Mesenchymal stem cell (in vitro differentiated cells and primary cell): ENCODE data around the gene SOWAHA.

Experiments used
- DNase-seq: peaks from one replicate; pipeline ENCODE4 v3.0.0-alpha.2; 2013
- H2AFZ ChIP-seq: one replicate; pipeline ENCODE4 v1.6.1; 2013; ENCODE audit warnings: low read depth, mild to moderate bottlenecking, control low read depth, inconsistent platforms, low read length, moderate library complexity
- H2AK5ac ChIP-seq: 2 replicates; pipeline ENCODE4 v1.6.1; 2013; ENCODE audit warnings: low read length, moderate library complexity, mild to moderate bottlenecking, inconsistent platforms; ENCODE audit not compliant: severe bottlenecking
- H2BK120ac ChIP-seq: one replicate; pipeline ENCODE4 v1.6.1; 2013; ENCODE audit warnings: low read depth, mild to moderate bottlenecking, inconsistent platforms, low read length, moderate library complexity
- H2BK12ac ChIP-seq, 2 experiments: one replicate each; pipeline ENCODE4 v1.6.1; 2013; ENCODE audit warnings: inconsistent platforms in 2 of 2, low read length in 2 of 2, mild to moderate bottlenecking in 2 of 2, moderate library complexity in 2 of 2, control low read depth in 1 of 2
- H2BK15ac ChIP-seq: one replicate; pipeline ENCODE4 v1.6.1; 2013; ENCODE audit warnings: mild to moderate bottlenecking, low read depth, inconsistent platforms; ENCODE audit not compliant: poor library complexity, severe bottlenecking
- H2BK5ac ChIP-seq: 2 replicates; pipeline ENCODE4 v1.6.1; 2013; ENCODE audit warnings: low read depth, mild to moderate bottlenecking, low read length, control low read depth, inconsistent platforms; ENCODE audit not compliant: poor library complexity, severe bottlenecking
- H3K14ac ChIP-seq, 2 experiments: one replicate each; pipeline ENCODE4 v1.6.1; 2013; ENCODE audit warnings: inconsistent platforms in 2 of 2, low read length in 2 of 2, control low read depth in 1 of 2, mild to moderate bottlenecking in 1 of 2, moderate library complexity in 1 of 2
- H3K18ac ChIP-seq, 2 experiments: one replicate each; pipeline ENCODE4 v1.6.1; 2013; ENCODE audit warnings: inconsistent platforms in 2 of 2, low read length in 2 of 2, control low read depth in 1 of 2, low read depth in 1 of 2, mild to moderate bottlenecking in 1 of 2
- H3K23ac ChIP-seq, 2 experiments: one replicate each; pipeline ENCODE4 v1.6.1; 2013; ENCODE audit warnings: inconsistent platforms in 2 of 2, low read length in 2 of 2, mild to moderate bottlenecking in 2 of 2, moderate library complexity in 2 of 2, control low read depth in 1 of 2
- H3K27ac ChIP-seq: 2 replicates; pipeline ENCODE4 v1.5.1; 2013; ENCODE audit warnings: mild to moderate bottlenecking, moderate library complexity, low read length, control low read depth, inconsistent platforms; ENCODE audit not compliant: poor library complexity, severe bottlenecking
- H3K27me3 ChIP-seq, 2 experiments: 2 replicates each; pipeline versions ENCODE4 v1.6.1 to v1.7.0; 2013; ENCODE audit warnings: low read length in 2 of 2, mild to moderate bottlenecking in 2 of 2, moderate library complexity in 2 of 2, control low read depth in 1 of 2, inconsistent platforms in 1 of 2; ENCODE audit not compliant: control insufficient read depth in 1 of 2, insufficient read depth in 1 of 2
- H3K36me3 ChIP-seq, 2 experiments: 2 replicates each; pipeline versions ENCODE4 v1.6.1 to v1.7.0; 2013; ENCODE audit warnings: low read length in 2 of 2, control low read depth in 1 of 2, inconsistent platforms in 1 of 2, low read depth in 1 of 2, mild to moderate bottlenecking in 1 of 2; ENCODE audit not compliant: insufficient read depth in 2 of 2, control insufficient read depth in 1 of 2
- H3K4ac ChIP-seq, 2 experiments: one replicate each; pipeline ENCODE4 v1.6.1; 2013; ENCODE audit warnings: inconsistent platforms in 2 of 2, low read length in 2 of 2, mild to moderate bottlenecking in 2 of 2, moderate library complexity in 2 of 2, control low read depth in 1 of 2, low read depth in 1 of 2
- H3K4me1 ChIP-seq: 2 replicates; pipeline ENCODE4 v1.6.1; 2013; ENCODE audit warnings: low read depth, low read length, control low read depth; ENCODE audit not compliant: control insufficient read depth, insufficient read depth
- H3K4me2 ChIP-seq: 2 replicates; pipeline ENCODE4 v1.6.1; 2013; ENCODE audit warnings: low read length, mild to moderate bottlenecking, inconsistent platforms; ENCODE audit not compliant: poor library complexity, severe bottlenecking
- H3K4me3 ChIP-seq, 2 experiments: 2 replicates each; pipeline versions ENCODE4 v1.5.1 to v1.7.0; 2013; ENCODE audit warnings: low read length in 2 of 2, mild to moderate bottlenecking in 2 of 2, control low read depth in 1 of 2, low read depth in 1 of 2; ENCODE audit not compliant: insufficient read depth in 1 of 2
- H3K79me1 ChIP-seq: replicated peaks from 2 replicates; pipeline ENCODE4 v1.6.1; 2013; ENCODE audit warnings: mild to moderate bottlenecking, control low read depth, low read length, inconsistent platforms; ENCODE audit not compliant: poor library complexity, severe bottlenecking
- H3K9ac ChIP-seq: 2 replicates; pipeline ENCODE4 v1.7.0; 2013; ENCODE audit warnings: mild to moderate bottlenecking, low read length, moderate library complexity
- H3K9me3 ChIP-seq: 2 replicates; pipeline ENCODE4 v1.7.0; 2013; ENCODE audit warnings: mild to moderate bottlenecking, low read length; ENCODE audit not compliant: control insufficient read depth
- H4K8ac ChIP-seq: one replicate; pipeline ENCODE4 v1.6.1; 2013; ENCODE audit warnings: inconsistent platforms, mild to moderate bottlenecking, low read length, moderate library complexity
- H4K91ac ChIP-seq: one replicate; pipeline ENCODE4 v1.6.1; 2013; ENCODE audit warnings: mild to moderate bottlenecking, low read length, inconsistent platforms
- WGBS: methylation state at CpG from one replicate; pipeline ENCODE4 v1.1.7; 2013; ENCODE audit warnings: mixed read lengths; 5-methylcytosine and 5-hydroxymethylcytosine counted together

SOWAHA gene

DNA sequence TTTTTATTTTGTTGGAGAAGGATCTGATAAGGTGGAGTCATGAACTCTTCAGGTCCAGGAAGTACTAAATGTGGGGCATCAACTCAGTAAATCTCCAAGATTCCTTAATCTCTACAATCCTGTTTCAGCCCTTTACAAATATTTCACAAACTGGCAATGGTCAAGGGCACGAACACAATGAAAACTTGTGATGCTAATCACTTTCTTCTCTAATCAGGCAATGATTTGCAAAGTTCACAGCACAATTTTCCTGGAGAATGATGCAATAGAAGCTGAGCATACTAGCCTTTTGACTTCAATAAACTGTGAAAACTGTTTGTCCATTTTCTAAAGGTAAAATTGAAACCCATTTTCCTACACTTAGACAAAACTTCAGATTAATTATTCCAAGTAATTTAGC lies 36.2 kb downstream of the SOWAHA start:
- H3K18ac ChIP-seq = no peak overlapping the region
- no peaks in the 10 kb centered on the region for H3K27me3 ChIP-seq
- no peak overlapping the region for H4K8ac ChIP-seq
- H3K4ac ChIP-seq = no peak overlapping the region
- H2AFZ ChIP-seq = no peak overlapping the region
- no peak overlapping the region for H2BK12ac ChIP-seq
- no peaks in the 10 kb centered on the region for H3K4me1 ChIP-seq
- no peak overlapping the region for H3K23ac ChIP-seq
- no peaks in the 10 kb centered on the region for H3K79me1 ChIP-seq
- H3K36me3 ChIP-seq = no peaks in the 10 kb centered on the region
- DNase-seq = no peak
- no peak overlapping the region for H3K14ac ChIP-seq
- no peak overlapping the region for H3K9ac ChIP-seq
- no peak overlapping the region for H2BK5ac ChIP-seq
- no peak overlapping the region for H2AK5ac ChIP-seq
- no peak overlapping the region for H2BK15ac ChIP-seq
- H3K27ac ChIP-seq = no peak overlapping the region
- H3K4me2 ChIP-seq = no peak overlapping the region
- 74% methylated on average over 1 of the region's 1 CpG for WGBS
- H3K9me3 ChIP-seq = no peaks in the 10 kb centered on the region
- H2BK120ac ChIP-seq = no peak overlapping the region
- H3K4me3 ChIP-seq = no peak overlapping the region
- H4K91ac ChIP-seq = no peak overlapping the region

DNA sequence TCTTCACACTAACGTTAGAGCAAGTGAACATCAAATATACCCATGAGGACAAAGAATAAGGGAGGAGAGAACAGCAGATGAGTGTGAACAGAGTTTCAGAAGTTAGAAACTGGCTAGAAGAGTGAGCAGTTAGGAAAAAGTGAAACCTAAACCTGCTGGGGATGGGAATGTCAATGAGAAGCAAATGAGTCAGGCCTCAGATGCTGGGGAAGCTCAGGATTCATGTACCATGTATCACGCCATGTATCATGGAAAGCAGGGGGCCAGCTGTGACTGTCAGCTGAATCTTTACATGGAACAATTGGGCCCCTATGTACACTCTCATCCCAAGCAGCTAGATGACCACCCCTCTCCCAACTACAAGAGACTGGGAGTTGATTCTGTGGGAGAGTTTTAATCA lies 37.0 kb downstream of the SOWAHA start:
- Histone ChIP-seq H3K36me3 (no peaks in the 10 kb centered on the region), H3K79me1 (no peaks in the 10 kb centered on the region), H3K27me3 (no peaks in the 10 kb centered on the region), H4K8ac (no peak overlapping the region), H2AFZ (no peak overlapping the region), H2AK5ac (no peak overlapping the region), H2BK15ac (no peak overlapping the region), H3K4me2 (no peak overlapping the region), H4K91ac (no peak overlapping the region), H3K18ac (no peak overlapping the region), H2BK12ac (no peak overlapping the region), H3K14ac (no peak overlapping the region), H3K4ac (no peak overlapping the region), H3K4me3 (no peak overlapping the region), H3K23ac (no peak overlapping the region), H2BK120ac (no peak overlapping the region), H3K27ac (no peak overlapping the region), H3K4me1 (no peaks in the 10 kb centered on the region), H3K9me3 (no peaks in the 10 kb centered on the region), H3K9ac (no peak overlapping the region), H2BK5ac (no peak overlapping the region)
- DNase-seq = peak; percentile 55
- WGBS = 100% methylated on average over 2 of the region's 2 CpGs

GRCh38 chr5:132853323-132853722 lies 40.2 kb downstream of the SOWAHA start:
- H3K27me3 ChIP-seq = no peaks in the 10 kb centered on the region
- H3K4me3 ChIP-seq = no peak overlapping the region
- no peak overlapping the region for H2BK120ac ChIP-seq
- H3K79me1 ChIP-seq = no peaks in the 10 kb centered on the region
- H3K4ac ChIP-seq = no peak overlapping the region
- no peak overlapping the region for H2BK5ac ChIP-seq
- no peak overlapping the region for H2BK12ac ChIP-seq
- H3K4me1 ChIP-seq = no peaks in the 10 kb centered on the region
- no peak overlapping the region for H3K18ac ChIP-seq
- no peak overlapping the region for H3K23ac ChIP-seq
- DNase-seq = no peak
- no peak overlapping the region for H2AFZ ChIP-seq
- H3K14ac ChIP-seq = no peak overlapping the region
- H3K9me3 ChIP-seq = no peaks in the 10 kb centered on the region
- no peak overlapping the region for H3K9ac ChIP-seq
- no peak overlapping the region for H2BK15ac ChIP-seq
- no peak overlapping the region for H2AK5ac ChIP-seq
- 95% methylated on average over 2 of the region's 3 CpGs for WGBS
- no peaks in the 10 kb centered on the region for H3K36me3 ChIP-seq
- no peak overlapping the region for H3K27ac ChIP-seq
- H4K8ac ChIP-seq = no peak overlapping the region
- H4K91ac ChIP-seq = no peak overlapping the region
- H3K4me2 ChIP-seq = no peak overlapping the region

- Histone ChIP-seq H3K36me3 (no peaks in the 10 kb centered on the region), H3K4ac (no peak overlapping the region), H3K27me3 (no peaks in the 10 kb centered on the region), H3K18ac (no peak overlapping the region), H2AK5ac (no peak overlapping the region), H3K27ac (no peak overlapping the region), H2BK12ac (no peak overlapping the region), H4K91ac (no peak overlapping the region), H3K23ac (no peak overlapping the region), H3K4me2 (no peak overlapping the region), H2BK5ac (no peak overlapping the region), H4K8ac (no peak overlapping the region), H2BK120ac (no peak overlapping the region), H3K9ac (no peak overlapping the region), H3K14ac (no peak overlapping the region), H3K79me1 (no peaks in the 10 kb centered on the region), H3K9me3 (no peaks in the 10 kb centered on the region), H2AFZ (no peak overlapping the region), H2BK15ac (no peak overlapping the region), H3K4me1 (no peaks in the 10 kb centered on the region), H3K4me3 (no peak overlapping the region)
- DNase-seq = no peak
- WGBS = 60% methylated on average over 1 of the region's 1 CpG
Observed at GRCh38 chr5:132853790-132854189, 40.7 kb downstream of the SOWAHA start.
